HepG2 (cell line): ENCODE results near the gene ELMO2. TPM values are rescaled to one million over a fixed set of nuclear protein-coding genes. Genes with fewer than 3 reads are reported as not detected.

Experiments
- ATAC-seq: fragments of 200-7000 bp; cut with Tn5 transposase; 3 replicates; pipeline ENCODE4 v1.9.1; 2020; ENCODE audit warnings: mild to moderate bottlenecking, moderate library complexity
- BruUV-seq: library from RNA; stranded (reverse); fragments of 400-500 nt; replicated peaks from 2 replicates; lab custom pipeline; 2021; lab: Mats Ljungman, UMichigan
- CTCF ChIA-PET: fragments of 300-600 bp; formaldehyde crosslinking; extraction: SDS; loops from one replicate; lab custom pipeline; 2021; ENCODE audit warnings: low total read pairs, inconsistent platforms, low intra/inter-chr PET ratio; lab: Yijun Ruan, JAX
- POLR2A ChIA-PET: fragments of 350-600 bp; sonication (Branson Sonifier 250); formaldehyde crosslinking; loops from one replicate; lab custom pipeline; 2020; ENCODE audit warnings: antibody characterized with exemption, inconsistent platforms; lab: Yijun Ruan, JAX
- DNase-seq: peaks from one replicate; pipeline ENCODE4 v3.0.0-alpha.2; 2015; ENCODE audit warnings: low spot score
- FAIRE-seq: peaks from 3 replicates; lab custom pipeline; 2011; peaks lifted over from hg19 to GRCh38; lab: Jason Lieb, UNC
- H2AFZ ChIP-seq: one replicate; pipeline ENCODE4 v1.6.1; 2011; ENCODE audit warnings: low read length, inconsistent platforms
- H3K27ac ChIP-seq: fragments of 300-600 bp; 3 replicates; pipeline ENCODE4 v1.8.0; 2011; ENCODE audit warnings: mixed run types, mild to moderate bottlenecking, mixed read lengths, low read length, inconsistent platforms; ENCODE audit not compliant: insufficient read depth; ENCODE audit errors: extremely low read length
- H3K27me3 ChIP-seq, 2 experiments: fragments of 200-600 bp in 1 of 2; 2 replicates in 1 of 2; 3 replicates in 1 of 2; pipeline versions ENCODE4 v1.6.0 to v1.8.0; 2011; ENCODE audit warnings: low read length in 2 of 2, mild to moderate bottlenecking in 2 of 2, moderate library complexity in 2 of 2, inconsistent platforms in 1 of 2; ENCODE audit not compliant: insufficient read depth in 2 of 2, control insufficient read depth in 1 of 2
- H3K36me3 ChIP-seq, 2 experiments: fragments of 200-600 bp in 1 of 2; replicated peaks in 1 of 2; 2 replicates in 1 of 2; 3 replicates in 1 of 2; pipeline versions ENCODE4 v1.5.1 to v1.8.0; 2011; ENCODE audit warnings: low read length in 2 of 2, inconsistent platforms in 1 of 2; ENCODE audit not compliant: insufficient read depth in 2 of 2, control insufficient read depth in 1 of 2
- H3K4me1 ChIP-seq: 2 replicates; pipeline ENCODE4 v1.5.1; 2012; ENCODE audit warnings: low read length, inconsistent platforms; ENCODE audit not compliant: insufficient read depth
- H3K4me2 ChIP-seq: 2 replicates; pipeline ENCODE4 v1.6.0; 2011; ENCODE audit warnings: low read depth, low read length, inconsistent platforms
- H3K4me3 ChIP-seq, 3 experiments: fragments of 200-600 bp in 1 of 3; sonication (generic), shearing (Covaris generic) in 1 of 3; replicated peaks in 1 of 3; 2 replicates each; pipeline ENCODE4 v1.5.1; 2011 to 2016; ENCODE audit warnings: low read length in 3 of 3, inconsistent platforms in 2 of 3, low read depth in 2 of 3, mild to moderate bottlenecking in 2 of 3, control low read depth in 1 of 3, mixed read lengths in 1 of 3; ENCODE audit not compliant: insufficient read depth in 1 of 3
- H3K79me2 ChIP-seq: one replicate; pipeline ENCODE4 v1.6.1; 2011; ENCODE audit warnings: low read length, inconsistent platforms; ENCODE audit not compliant: insufficient read depth
- H3K9ac ChIP-seq: 2 replicates; pipeline ENCODE4 v1.6.0; 2011; ENCODE audit warnings: mild to moderate bottlenecking, low read depth, low read length, inconsistent platforms; ENCODE audit not compliant: insufficient read depth
- H3K9me3 ChIP-seq: 2 replicates; pipeline ENCODE4 v1.5.1; 2012; ENCODE audit warnings: mild to moderate bottlenecking, low read length
- H4K20me1 ChIP-seq: 2 replicates; pipeline ENCODE4 v1.6.0; 2011; ENCODE audit warnings: inconsistent platforms, mild to moderate bottlenecking, low read length, moderate library complexity; ENCODE audit not compliant: insufficient read depth
- MAFF ChIP-seq: IDR thresholded peaks from 2 replicates; pipeline ENCODE4 v1.6.1; 2011; ENCODE audit warnings: low read depth, low read length, improper control_type of control experiment
- MAFK ChIP-seq, 2 experiments: IDR thresholded peaks in 1 of 2; conservative IDR thresholded peaks in 1 of 2; 2 replicates each; pipeline ENCODE4 v1.6.1; 2011; ENCODE audit warnings: improper control_type of control experiment in 2 of 2, low read length in 2 of 2
- MTA3 ChIP-seq: sonication (generic); formaldehyde crosslinking; IDR thresholded peaks from 2 replicates; pipeline ENCODE4 v1.4.0; 2020; ENCODE audit warnings: missing genetic modification reagents
- MXD1 ChIP-seq: sonication (generic); formaldehyde crosslinking; IDR thresholded peaks from 2 replicates; pipeline ENCODE4 v1.4.0; 2020; ENCODE audit warnings: mild to moderate bottlenecking, missing genetic modification reagents
- ZNF276 ChIP-seq: sonication (generic); formaldehyde crosslinking; IDR thresholded peaks from 2 replicates; pipeline ENCODE4 v1.4.0; 2020; ENCODE audit warnings: mild to moderate bottlenecking, low read depth, missing genetic modification reagents
- ZNF724P ChIP-seq: sonication (generic); formaldehyde crosslinking; IDR thresholded peaks from 2 replicates; pipeline ENCODE4 v1.8.0; 2022; ENCODE audit warnings: missing genetic modification reagents, borderline replicate concordance
- ZNF747 ChIP-seq: sonication (generic); formaldehyde crosslinking; IDR thresholded peaks from 2 replicates; pipeline ENCODE4 v1.8.1; 2023; ENCODE audit warnings: missing genetic modification reagents, mild to moderate bottlenecking, borderline replicate concordance
- WGBS: methylation state at CpG from one replicate; pipeline ENCODE4 v1.1.6; 2017; ENCODE audit warnings: low lambda C conversion rate; 5-methylcytosine and 5-hydroxymethylcytosine counted together
- in situ Hi-C: cut with HindIII; loops from 2 replicates; pipeline ENCODE4 v1.10.0; 2017; ENCODE audit warnings: low pct_unique_long_range_greater_than_20kb; ENCODE audit not compliant: extremely low pct_ligation_motif_present
- intact Hi-C: fragments of 100-400 bp; cut with micrococcal nuclease; formaldehyde crosslinking; loops from one replicate; pipeline ENCODE4 v1.10.0; 2022; ENCODE audit not compliant: unreplicated experiment
- polyA plus RNA-seq, 8 experiments: library from polyadenylated mRNA; depleted of rRNA in 3 of 8; stranded (reverse) in 7 of 8; unstranded in 1 of 8; fragments of >200 nt; fragmentation: Illumina TruSeq in 4 of 8; extraction: Trizol in 4 of 8; gene quantifications; 2 replicates each; pipeline versions ENCODE4 v1.2.1 to v1.2.3, GENCODE V29; 2011 to 2016; ENCODE audit warnings: low read depth in 4 of 8, missing spikeins in 1 of 8, mixed read lengths in 1 of 8; ENCODE audit not compliant: insufficient read depth in 1 of 8
- total RNA-seq, 5 experiments: library from RNA; depleted of rRNA; stranded (reverse); fragments of >200 nt; fragmentation: Illumina TruSeq; extraction: Trizol; gene quantifications; 2 replicates each; pipeline ENCODE4 v1.2.3, GENCODE V29; 2016; ENCODE audit warnings: low read depth in 1 of 5

The ELMO2 gene
- total and polyA plus RNA-seq, 2 of the 13 experiments (the other 11 are each of a cell fraction or from before 2014, with no cell fraction given): 30.6 to 35.7 TPM

DNA sequence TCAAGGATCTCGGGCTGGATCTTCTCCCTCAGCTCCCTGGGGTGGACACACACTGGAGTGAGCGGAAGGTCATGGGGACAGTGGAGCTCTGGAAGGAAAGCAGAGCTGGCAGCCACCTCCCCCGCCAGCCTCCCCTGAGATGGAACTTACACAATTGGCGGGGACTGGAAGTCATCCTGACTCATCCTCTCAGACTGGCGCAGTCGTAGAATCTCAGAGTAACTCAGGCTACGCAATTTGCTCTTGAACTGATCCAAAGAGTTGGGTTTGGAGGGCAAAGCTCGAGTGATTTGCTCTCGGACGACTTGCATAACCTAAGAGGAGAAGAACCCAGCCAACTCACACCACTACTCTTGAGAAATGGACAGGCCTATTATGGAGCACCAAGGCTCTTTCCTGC, 34.8 kb downstream of the ELMO2 start:
- Histone ChIP-seq H3K4me1 (peaks cover 11% of the 10 kb centered on the region), H3K27me3 (no peaks in the 10 kb centered on the region), H3K4me2 (no peak overlapping the region), H3K9ac (no peak overlapping the region), H4K20me1 (no peaks in the 10 kb centered on the region), H3K36me3 (peaks cover 61 to 93% of the 10 kb centered on the region in 2 experiments), H2AFZ (no peak overlapping the region), H3K79me2 (no peaks in the 10 kb centered on the region), H3K27ac (no peak overlapping the region), H3K9me3 (no peaks in the 10 kb centered on the region), H3K4me3 (no peak overlapping the region)
- in situ Hi-C loops: loop anchor here (25.0 kb wide), 1 partner anchor 584 kb away; the partner anchor contains the start of genes DNTTIP1 and WFDC3
- ChIA-PET CTCF (no interaction called here), POLR2A (interaction anchor here (4.1 kb wide), 1 partner anchor 8 kb away, joined by 20 read pairs; no protein-coding TSS in a partner anchor)
- intact Hi-C loops: no loop called here
- no TSS peak for BruUV-seq
- DNase-seq (no peak), ATAC-seq (no peak), FAIRE-seq (no peak)
- TF ChIP-seq MXD1 (CRISPR knock-in tag) (0 out of 2 replicates have a peak, but pooled peaks have one; percentile 42), ZNF276 (CRISPR knock-in tag) (no peak), ZNF724P (CRISPR knock-in tag) (no peak)
- 95% methylated on average over 10 of the region's 10 CpGs for WGBS

GRCh38 chr20:46368902-46369268, 37.5 kb downstream of the ELMO2 start:
- no peaks in the 10 kb centered on the region; a peak in 1 of 5 replicates for H3K27me3 ChIP-seq
- ATAC-seq (no peak), DNase-seq (no peak), FAIRE-seq (no peak)
- H4K20me1 ChIP-seq: no peaks in the 10 kb centered on the region
- ChIA-PET CTCF (no interaction called here), POLR2A (interaction anchor here (1.3 kb wide), 1 partner anchor 30 kb away, joined by 4 read pairs; no protein-coding TSS in a partner anchor)
- TF ChIP-seq MTA3: no peak
- peak; percentile 55 to 73; a peak in 3 of 4 replicates for TF ChIP-seq MAFK (conservative IDR thresholded peaks at IDR 0.05 in 1 of 2, IDR thresholded peaks at IDR 0.05 in 1 of 2; ENCODE audit: low read length in 2 of 2)
- TF ChIP-seq ZNF747 (CRISPR knock-in tag): no peak
- peak; percentile 52; the same call in 1 of the 2 replicates for TF ChIP-seq MAFF
- in situ Hi-C loops (loop anchor here (25.0 kb wide), 1 partner anchor 582 kb away; the partner anchor contains the start of genes DNTTIP1 and WFDC3), intact Hi-C loops (no loop called here)
- H3K9ac ChIP-seq: no peak overlapping the region
- no peaks in the 10 kb centered on the region for H3K79me2 ChIP-seq
- H3K27ac ChIP-seq: no peak overlapping the region
- H3K4me2 ChIP-seq: no peak overlapping the region
- H2AFZ ChIP-seq: no peak overlapping the region
- 96% methylated on average over 5 of the region's 5 CpGs for WGBS
- H3K4me3 ChIP-seq: no peak overlapping the region
- peaks cover 10% of the 10 kb centered on the region for H3K4me1 ChIP-seq
- H3K9me3 ChIP-seq: no peaks in the 10 kb centered on the region
- BruUV-seq: no TSS peak
- peaks cover 48 to 80% of the 10 kb centered on the region in 2 experiments for H3K36me3 ChIP-seq
